ENCODE measurements around the gene NBAS.

GRCh38 chr2:15186118-15186517 lies 375.0 kb downstream of the NBAS start:
- TF ChIP-seq CTCF (IDR thresholded peaks at IDR 0.05) (no peak), POLR2A (IDR thresholded peaks at IDR 0.05) (no peak)

All from esophagus squamous epithelium (tissue), 4 donors.